ENCODE results near the gene MCRS1.

Gene MCRS1

GRCh38 chr12:49582850-49583249, 14.9 kb upstream of the MCRS1 start:
- no peak for DNase-seq

- no peak for DNase-seq
Observed at GRCh38 chr12:49582201-49582600, 14.3 kb upstream of the MCRS1 start.

GRCh38 chr12:49580572-49581535, 12.9 kb upstream of the MCRS1 start:
- DNase-seq, result peak; percentile 72

GRCh38 chr12:49578471-49579112, 10.7 kb upstream of the MCRS1 start:
- DNase-seq, result no peak

GRCh38 chr12:49577589-49578315, 9.8 kb upstream of the MCRS1 start:
- DNase-seq, result no peak

- DNase-seq, result no peak
Observed at GRCh38 chr12:49568442-49569162, 660 bp upstream of the MCRS1 start.

- DNase-seq, result no peak
Observed at GRCh38 chr12:49567302-49567610, 686 bp downstream of the MCRS1 start.

GRCh38 chr12:49566361-49566760, 1.6 kb downstream of the MCRS1 start:
- no peak for DNase-seq

- DNase-seq, result no peak
Observed at GRCh38 chr12:49565406-49566265, 2.3 kb downstream of the MCRS1 start.

GRCh38 chr12:49564686-49565405, 3.1 kb downstream of the MCRS1 start:
- DNase-seq, result no peak

- no peak for DNase-seq
Observed at GRCh38 chr12:49563951-49564685, 3.8 kb downstream of the MCRS1 start.

- DNase-seq, result no peak
Observed at GRCh38 chr12:49562831-49563230, 5.1 kb downstream of the MCRS1 start.

GRCh38 chr12:49562233-49562632, 5.7 kb downstream of the MCRS1 start:
- DNase-seq, result no peak

- DNase-seq, result no peak
Observed at GRCh38 chr12:49560695-49561094, 7.2 kb downstream of the MCRS1 start.

GRCh38 chr12:49559011-49559675, 8.8 kb downstream of the MCRS1 start:
- DNase-seq, result no peak

GRCh38 chr12:49558526-49558925, 9.4 kb downstream of the MCRS1 start:
- DNase-seq, result no peak

GRCh38 chr12:49557917-49558215, 10.1 kb downstream of the MCRS1 start:
- DNase-seq, result no peak

GRCh38 chr12:49557187-49557916, 10.6 kb downstream of the MCRS1 start:
- no peak for DNase-seq

Data from fibroblast of skin of abdomen (primary cell).